DMS53 treated with DMSO at 0.1 percent for 48 hours (cell line): ENCODE measurements around the gene LTC4S.

Experiments
- DNase-seq: peaks from one replicate; lab custom pipeline; 2025; ENCODE audit not compliant: unreplicated experiment; lab: John Stamatoyannopoulos, UW

LTC4S gene

DNA sequence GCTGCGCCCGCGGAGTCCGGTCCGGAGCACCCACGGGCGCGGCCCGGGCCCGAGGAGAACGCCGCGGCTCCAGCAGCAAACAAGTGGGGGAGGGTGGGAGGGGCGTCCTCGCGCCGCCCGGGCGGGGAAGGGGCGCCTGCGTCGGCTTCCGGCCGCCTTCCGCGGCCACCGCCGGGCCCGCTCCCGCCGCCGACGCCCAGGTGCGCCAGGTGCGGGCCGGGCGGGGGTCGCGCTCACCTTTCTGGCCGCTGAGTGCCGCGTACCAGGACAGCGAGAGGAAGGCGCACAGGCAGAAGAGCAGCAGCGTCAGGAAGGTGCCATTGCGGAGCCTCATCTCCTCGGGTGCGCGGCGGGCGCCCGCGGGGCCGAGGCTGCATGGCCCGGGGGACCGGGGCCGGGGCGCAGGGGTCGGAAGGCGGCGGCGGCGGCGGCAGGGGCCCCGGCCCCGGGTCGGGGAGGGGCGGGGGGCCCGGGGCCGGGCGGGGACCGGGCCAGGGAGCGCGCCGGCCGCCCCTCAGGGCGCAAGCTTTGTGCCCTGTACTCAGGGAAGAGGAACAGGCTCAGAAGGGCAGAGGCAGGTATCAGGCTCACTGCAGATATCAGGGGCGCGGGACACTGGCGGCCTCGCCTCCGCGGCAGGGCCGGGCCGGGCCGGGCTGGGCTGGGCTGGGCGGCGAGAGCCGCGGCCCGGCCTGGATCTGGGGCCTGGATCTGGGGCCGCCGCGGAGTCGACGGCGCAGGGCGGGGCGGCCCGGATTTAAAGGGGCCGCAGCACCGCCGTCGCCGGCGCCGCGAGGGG is 12.7 kb downstream of the LTC4S start, which contains the start of gene MGAT4B:
MGAT4B (minus strand) TSS at position 617 of the 799 bp plus-strand sequence; CDS start at position 334, 283 bp downstream.
- peak; percentile 60 for DNase-seq

DNA sequence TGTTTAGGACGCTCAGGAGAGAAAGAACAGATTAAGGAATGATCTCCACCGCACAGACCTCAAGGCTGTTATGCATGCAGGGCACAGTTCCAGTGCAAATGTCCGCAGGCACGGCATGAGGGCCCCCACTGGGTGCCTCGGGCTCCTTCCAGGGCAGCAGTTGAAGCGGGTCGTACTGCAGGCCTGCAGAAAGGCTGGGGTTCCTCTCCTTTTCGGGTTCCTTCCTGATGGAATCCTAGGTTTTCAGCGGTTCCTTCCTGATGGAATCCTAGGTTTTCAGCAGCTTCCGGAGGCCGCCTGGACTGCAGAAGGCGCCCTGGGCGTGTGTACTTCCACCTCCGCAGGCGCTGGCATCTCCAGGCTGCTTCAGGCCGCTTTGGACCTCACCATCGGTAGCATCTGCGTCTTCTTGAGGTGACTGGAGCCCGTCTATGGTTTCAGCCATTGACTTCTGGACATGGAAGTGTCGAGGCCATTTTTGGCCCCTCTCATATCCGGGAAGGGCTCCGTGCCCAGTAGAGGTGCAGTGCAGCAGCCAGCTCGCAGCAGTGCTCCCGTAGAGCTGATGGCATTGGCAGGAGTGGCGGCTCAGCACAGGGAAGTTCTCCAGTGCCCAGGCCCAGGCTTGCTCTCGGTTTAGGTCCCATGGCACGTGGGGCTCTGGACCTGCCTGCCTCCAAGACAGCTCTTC is 18.5 kb downstream of the LTC4S start:
- no peak for DNase-seq

DNA sequence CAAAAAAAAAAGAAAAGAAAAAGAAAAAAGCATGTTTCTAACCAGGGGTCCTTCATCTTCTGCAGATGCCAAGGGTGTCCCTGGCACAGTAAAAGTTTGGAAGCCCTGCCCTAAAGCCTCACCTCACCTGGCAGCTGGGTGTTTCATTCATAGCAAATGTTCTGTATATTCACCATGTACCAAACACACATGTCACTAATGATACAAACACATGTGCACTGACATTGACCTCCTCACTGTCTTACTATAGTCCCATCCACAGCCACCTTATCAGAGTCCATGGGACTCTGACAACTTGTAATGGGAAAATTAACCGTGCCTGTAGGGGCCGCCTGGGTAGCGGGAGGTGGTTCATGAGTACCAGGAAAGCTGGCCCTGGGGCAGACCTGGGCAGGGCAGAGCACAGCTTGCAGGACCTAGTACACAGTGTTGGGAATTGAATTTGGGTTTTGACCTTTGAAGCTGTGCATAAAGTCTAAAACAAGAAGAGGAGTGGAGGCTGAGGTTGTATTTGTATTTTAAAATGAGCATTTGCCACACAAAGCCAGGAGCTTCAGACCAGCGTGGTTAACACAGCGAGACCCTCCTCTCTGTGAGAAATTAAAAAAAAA is 19.3 kb downstream of the LTC4S start:
- no peak for DNase-seq

DNA sequence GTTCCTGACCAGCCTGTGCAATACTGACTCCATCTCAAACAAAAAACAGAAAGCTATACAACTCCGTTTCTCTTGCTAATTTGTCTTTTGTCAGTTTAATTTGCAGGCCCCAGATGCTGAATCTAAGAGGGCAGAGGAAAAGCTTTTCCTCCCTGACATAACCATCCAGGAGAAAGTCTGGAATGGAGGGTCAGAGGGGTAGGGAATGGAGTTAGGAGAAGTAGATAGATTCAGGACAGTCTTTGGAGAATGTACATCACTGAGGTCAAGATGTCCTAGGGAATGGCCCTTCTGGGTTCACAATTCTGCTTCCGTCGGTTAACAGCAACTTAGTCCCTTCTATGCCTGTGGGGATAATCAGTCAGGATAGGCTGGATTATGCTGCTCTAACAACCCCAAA is 20.3 kb downstream of the LTC4S start:
- DNase-seq, result no peak

DNA sequence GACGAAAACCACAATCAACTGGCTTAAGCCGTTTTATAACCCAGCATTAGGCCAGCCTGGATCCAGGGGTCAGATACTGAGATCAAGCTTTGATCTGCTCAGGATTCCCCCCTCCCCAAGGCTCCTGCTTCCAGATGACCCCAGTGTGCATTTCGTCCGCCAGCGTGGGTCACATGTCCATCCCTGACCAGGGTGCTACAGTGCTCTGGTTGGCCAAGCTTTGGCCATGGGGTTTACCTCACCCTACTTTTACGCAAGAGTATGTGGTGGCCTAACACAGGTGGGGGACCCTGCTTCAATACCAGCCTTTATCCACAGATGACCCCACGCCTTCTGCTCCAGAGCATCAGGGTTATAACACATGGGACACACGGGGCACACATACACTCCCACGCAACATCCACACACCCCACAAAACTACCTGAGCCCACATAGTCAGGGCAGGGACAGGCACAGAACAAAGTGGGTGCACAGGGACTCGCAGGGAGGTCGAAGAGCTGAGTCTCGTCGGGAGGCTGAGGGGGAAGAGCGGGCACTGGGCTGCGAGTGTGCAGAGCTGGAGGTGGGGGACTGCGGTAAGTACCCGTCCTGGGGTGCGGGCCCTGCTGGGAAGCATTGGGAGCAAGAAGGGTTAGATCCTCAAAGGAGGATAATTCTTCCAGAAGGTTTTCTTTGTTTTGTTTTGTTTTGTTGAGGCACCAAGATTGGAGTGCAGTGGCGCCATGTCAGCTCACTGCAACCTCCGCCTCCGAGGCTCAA is 21.9 kb downstream of the LTC4S start:
- no peak for DNase-seq

DNA sequence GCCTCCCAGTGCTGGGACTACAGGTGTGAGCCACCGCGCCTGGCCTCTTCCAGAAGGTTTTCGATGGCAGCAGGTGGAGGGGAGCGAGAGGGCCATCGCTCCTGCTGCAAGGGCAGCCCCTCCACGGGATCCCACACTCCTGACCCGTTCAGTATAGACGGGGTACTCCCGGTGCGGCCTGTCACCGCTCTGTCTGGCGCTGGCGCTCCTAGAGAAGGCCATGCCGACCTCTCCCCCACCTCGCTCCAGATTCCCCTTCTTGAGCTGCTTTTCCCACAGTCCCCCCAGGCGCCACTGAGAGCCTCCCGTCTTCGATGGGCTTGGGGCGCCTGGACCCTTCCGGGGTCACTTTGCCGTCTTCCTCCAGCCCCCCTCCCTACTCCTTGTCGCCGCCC is 22.6 kb downstream of the LTC4S start:
- DNase-seq, result no peak

DNA sequence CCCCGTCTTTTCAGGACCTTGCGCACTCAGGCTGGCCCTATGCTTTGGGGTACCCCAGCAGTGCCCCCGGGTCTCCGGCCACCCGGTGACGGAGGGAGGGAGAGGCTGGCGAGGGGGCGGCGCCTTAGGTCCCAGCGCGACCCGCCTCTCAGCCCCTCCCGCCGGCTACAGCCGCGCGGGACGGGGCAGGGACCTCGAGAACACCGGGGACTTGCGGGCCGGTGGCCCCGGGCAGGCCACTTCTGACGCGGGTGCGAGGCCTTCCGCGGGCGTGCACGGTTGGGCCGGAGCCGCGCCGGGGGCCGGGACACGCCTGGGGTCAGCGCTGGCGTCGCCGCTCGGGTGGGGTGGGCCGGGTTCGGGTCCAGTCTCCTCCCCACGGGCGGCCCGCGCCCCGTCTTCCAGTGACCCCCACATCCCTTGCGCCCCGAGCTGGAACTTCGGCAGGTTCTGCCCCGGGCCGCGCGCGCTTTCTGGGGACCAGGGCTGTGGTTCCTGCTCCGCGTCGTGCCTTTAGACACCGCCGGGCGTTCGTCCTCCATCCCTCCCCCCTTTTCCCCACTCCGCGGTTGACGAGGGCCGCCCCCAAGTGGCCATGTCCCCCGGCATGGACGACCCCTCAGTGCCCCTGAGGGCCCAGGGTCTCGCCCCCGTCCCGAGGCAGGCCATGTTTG is 23.1 kb downstream of the LTC4S start:
- no peak for DNase-seq

DNA sequence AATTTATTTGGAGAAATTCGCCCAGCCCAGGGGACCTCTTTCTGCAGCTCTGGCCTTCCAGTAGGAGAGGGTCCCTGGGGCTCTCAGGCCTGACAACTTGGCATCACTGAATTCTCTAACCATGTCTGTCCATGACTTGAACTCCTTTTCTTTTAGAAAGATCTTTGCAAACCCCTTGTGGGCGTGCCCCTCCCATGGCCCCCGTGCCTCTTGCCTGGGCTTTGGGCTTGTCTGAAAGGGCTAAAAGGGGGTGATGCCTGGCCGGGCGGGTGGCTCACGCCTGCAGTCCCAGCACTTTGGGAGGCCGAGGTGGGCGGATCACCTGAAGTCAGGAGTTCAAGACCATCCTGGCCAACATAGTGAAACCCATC is 23.7 kb downstream of the LTC4S start:
- DNase-seq, result no peak

DNA sequence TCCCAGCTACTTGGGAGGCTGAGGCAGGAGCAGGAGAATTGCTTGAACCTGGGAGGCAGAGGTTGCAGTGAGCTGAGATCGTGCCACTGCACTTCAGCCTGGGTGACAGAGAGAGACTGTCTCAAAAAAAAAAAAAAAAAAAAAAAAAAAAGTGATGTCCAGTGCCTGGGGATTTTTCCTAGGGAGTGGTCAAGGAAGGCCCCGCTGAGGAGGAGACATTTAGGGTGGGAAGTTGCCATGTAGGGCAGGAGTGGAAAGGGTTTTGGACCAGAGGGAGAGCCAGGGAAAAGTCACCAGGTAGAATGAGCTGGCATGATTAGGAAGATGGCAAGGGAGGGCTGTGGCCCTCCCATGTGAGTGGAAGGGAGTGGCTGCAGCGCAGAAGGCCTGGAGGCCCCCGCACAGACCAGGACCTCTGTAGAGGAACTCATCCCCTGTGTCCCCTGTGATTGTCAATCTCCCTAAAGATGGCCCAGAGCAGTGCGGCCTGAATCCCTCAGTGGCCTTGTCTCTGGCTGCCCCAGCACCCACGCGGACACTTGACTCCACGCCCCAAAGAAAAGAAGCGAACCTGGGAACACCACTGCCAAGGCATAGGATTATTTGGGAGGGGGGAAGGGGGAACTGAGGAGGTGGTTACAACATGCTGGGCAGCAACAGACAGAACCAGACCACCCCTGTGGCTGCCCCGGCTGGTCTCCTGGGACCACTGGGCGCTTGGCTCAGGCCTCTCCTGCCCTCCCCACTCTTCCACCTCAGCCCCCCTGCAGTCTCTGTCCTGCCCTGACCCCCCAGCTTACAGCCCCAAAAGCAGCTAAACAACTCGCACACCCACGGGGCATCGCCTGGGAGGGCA is 24.3 kb downstream of the LTC4S start:
- no peak for DNase-seq

DNA sequence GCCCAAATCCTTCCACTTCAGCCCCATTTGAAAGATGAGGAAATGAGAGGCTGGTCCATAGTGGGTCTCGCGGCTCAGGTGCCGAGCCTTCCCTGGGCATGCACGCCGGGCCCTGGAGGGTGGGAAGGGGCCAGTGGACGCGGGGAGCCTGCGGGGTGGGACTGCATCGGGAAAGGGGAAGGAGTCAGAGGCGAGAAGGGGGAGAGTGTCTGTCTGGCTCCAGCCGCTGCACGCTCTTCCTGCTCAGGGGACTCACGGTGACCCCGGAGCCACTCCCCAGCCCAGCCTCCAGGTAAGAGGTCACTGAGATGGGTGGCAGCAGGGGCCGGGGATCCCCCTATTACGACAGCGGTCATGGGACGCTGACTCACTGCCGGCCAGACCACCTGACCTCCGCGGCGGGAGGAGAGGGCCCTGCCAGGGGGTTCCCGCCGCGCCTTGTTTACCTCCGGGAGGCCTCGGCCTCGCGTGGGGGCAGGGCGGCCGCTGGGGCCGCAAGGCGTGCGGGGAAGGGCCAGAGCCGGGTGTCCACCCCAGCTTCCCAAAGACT is 25.0 kb downstream of the LTC4S start:
- DNase-seq, result peak; percentile 82

DNA sequence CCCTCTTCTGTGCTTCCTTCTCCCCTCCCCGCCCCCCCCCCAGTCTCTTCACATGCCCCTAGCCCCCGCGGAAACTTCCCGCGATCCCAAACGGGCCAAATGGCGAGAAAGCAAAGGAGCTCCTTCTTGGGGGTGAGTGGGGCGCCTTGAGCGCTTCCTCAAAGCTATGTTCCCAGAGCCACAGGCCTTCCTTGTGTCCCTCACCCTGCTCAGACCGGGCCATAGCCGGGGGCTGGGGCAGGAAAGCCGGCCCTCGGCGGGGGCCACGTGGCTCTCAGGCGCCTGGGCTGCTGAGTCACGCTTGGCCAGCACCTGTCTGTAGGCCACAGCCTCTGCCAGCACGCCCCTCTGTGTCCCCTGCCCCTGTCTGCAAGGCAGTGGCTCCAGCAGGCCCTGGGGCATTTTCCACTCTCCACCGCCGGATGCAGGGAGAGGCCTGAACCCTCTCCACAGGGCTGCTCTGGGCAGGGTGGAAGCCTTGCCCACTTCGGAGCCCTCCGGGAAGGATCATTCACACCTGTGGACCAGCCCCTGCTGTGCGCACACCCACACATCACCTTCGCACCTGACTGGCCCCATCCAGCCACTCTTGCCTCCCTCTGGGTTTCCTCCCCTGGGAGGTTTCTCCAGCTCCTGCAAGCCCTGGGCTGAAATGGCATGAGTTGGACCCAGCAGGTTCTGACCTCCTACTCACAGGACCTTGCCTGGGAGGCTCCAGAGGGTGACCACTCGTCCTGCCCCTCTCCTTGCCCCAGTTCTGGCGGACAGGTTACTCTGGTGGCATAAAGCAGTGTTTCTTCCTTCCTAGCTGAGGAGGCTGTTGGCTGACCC is 25.7 kb downstream of the LTC4S start:
- peak; percentile 70 for DNase-seq

DNA sequence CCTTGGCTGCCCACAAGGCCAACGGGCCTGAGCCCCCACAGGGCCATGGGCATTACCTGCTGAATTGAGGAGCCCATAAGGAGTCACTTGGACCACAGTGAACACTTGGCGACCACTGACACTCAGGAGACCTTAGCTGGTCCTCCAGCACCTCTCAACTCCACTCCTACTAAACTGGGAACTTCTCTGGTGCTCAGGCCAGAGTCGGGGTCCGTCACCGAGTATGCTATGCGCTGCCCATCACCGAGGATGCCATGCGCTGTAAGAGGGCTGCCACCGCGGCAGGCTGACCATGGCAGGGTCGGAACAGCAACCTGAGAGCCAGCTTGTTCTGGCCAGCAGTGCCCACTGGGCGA is 26.3 kb downstream of the LTC4S start:
- DNase-seq, result no peak

DNA sequence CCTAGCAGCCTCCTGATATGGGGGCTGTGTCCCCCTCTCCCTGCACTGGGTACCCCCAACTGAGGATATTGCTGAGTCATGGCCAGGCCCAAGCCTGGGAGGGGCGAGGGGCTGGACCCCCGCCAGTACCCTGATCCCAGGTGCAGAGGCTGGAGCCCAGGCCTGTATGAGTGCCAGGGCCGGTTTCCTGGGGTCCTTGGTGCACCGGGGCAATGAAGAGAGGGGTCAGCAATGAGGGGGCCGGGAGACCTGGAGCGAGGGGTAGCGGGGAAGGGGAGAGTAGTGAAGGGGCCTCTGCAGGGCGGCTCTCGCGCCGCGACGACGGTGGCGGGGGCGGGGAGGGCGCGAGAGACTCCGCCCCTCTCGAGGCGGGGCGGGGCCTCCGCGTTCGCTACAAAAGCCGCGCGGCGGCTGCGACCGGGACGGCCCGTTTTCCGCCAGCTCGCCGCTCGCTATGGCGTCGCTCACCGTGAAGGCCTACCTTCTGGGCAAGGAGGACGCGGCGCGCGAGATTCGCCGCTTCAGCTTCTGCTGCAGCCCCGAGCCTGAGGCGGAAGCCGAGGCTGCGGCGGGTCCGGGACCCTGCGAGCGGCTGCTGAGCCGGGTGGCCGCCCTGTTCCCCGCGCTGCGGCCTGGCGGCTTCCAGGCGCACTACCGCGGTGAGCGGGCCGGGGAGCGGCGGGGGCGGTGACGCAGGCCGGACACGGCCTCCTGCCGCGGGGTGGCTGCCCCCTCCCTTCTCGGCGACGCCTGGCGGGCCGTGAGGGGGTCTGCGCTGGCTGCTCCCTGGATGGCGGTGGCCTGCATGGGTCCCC is 26.9 kb downstream of the LTC4S start, which contains the start of gene SQSTM1:
SQSTM1 (plus strand) TSS at position 423 of the 815 bp plus-strand sequence; CDS start at position 455, 32 bp downstream.
- DNase-seq, result peak; percentile 56

DNA sequence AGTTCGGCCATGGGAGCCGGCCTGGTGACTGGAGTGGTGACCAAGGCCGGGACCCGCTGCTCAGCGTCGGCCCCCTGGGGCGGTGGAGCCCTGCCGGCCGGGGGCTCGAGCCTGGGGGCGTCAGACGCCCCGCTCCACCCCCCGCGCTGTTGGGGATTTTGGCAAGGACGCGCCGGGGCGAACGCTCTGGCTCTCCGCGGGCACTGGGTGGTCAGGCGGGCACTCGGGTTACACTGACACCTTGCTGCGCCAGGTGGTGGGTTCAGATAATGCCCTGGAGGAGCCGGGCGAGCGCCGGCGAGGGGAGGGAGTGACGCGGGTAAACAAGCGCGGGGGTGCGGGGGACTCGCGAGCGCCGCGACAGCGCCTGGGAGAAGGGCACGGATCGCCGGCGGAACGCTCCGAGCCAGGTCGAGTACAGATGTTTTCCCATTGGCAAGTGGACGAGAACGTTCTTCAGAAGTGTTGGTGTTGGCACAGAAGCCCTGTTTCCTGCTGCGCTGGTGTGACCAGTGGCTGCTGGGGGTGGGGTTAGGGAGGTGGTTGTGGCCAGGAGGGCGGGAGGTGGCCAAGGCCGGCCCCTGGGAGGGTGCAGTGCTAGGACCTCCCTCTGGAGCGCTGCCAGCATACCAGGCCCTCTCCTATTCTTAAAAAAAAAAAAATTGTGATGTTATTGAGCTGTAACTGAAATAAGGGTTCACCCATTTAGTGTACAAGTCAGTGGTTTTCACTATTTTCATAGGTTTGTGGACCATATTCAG is 27.7 kb downstream of the LTC4S start:
- peak; percentile 86 for DNase-seq

DNA sequence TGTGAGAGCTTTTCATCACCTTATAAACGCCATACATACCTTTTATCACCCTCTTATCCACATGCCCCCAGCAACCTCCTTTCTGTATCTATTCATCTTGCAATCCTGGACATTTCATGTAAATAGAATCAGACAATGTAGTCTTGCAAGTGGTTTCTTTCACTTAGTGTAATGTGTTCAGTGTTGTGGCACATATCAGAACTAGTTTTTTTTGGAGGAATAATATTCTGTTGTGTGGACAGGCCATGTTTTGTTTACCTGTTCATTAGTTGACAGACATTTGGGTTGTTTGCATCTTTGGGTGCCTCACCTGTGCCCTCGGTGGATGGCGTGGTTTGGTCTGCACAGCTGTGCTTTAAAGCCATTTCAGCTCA is 28.3 kb downstream of the LTC4S start:
- DNase-seq, result no peak

DNA sequence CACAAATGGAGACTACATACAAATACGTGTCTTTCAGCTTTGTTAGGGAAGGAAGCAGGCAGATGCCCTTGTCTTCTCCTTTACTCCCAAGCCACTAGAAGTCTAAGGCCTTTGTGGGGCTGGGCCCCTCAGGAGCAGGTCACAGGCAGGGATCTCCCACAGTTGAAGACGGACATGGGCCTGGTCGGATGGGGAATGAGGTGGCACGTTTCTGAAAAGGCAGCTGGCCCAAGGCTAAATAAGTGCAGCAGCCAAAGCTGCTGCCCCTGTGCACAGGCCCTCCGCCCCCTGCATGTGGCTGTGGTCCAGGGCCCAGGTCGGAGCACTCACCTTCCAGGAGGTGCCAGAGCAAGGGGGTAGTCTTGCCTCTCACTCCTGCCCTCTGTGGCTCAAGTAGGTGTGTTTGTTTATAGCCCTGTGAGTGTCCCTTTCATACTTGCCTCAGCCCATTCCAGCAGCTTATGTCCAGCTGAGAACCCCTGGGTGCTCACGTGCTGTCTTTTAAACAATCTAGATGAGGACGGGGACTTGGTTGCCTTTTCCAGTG is 28.7 kb downstream of the LTC4S start:
- DNase-seq, result no peak
